Activated CD8-positive, alpha-beta T cell treated with anti-CD3 and anti-CD28 coated beads, Interleukin-2, amount 10 ng/mL, durations not matched to agents 7 days and 5 days (primary cell): ENCODE measurements around the gene PNMA5. TPM values are rescaled to one million over a fixed set of nuclear protein-coding genes. Genes with fewer than 3 reads are reported as not detected.

ENCODE experiments used
- total RNA-seq, 2 experiments: library from RNA; stranded (reverse); gene quantifications; one replicate each; pipeline ENCODE4 v1.2.3, GENCODE V29; 2021

Gene PNMA5
- total RNA-seq, 2 experiments from 2014 or later = not detected

Other genes starting within 250 kb of the PNMA5 start
- gene MAGEA2, start 240.3 kb downstream of the PNMA5 start, total RNA-seq = not detected
- not detected for gene CSAG3, start 234.9 kb downstream of the PNMA5 start, total RNA-seq
- not detected for gene MAGEA6, start 224.4 kb downstream of the PNMA5 start, total RNA-seq
- gene CETN2, start 163.4 kb downstream of the PNMA5 start, total RNA-seq = 10 to 100 TPM; 11.1 to 11.6 TPM
- gene NSDHL, start 163.1 kb downstream of the PNMA5 start, total RNA-seq = 10 to 100 TPM; 14.2 to 15.5 TPM
- gene ZNF185, start 96.0 kb downstream of the PNMA5 start, total RNA-seq = under 1 TPM; 0.84 to 0.97 TPM
- 1 to 10 TPM; 1.1 to 1.2 TPM for gene PNMA3, start 62.4 kb upstream of the PNMA5 start, total RNA-seq
- gene PNMA6A, start 78.3 kb upstream of the PNMA5 start, total RNA-seq = under 1 TPM; 0.10 to 0.24 TPM
- gene MAGEA1, start 185.2 kb upstream of the PNMA5 start, total RNA-seq = not detected